Endothelial cell of umbilical vein (primary cell): ENCODE data around the gene DHDH. TPM values are rescaled to one million over a fixed set of nuclear protein-coding genes. Genes with fewer than 3 reads are reported as not detected.
"Not testable (repeated sequence)": the region's sequence is repeated elsewhere in the genome, so short reads cannot be mapped to it uniquely, and the experiment has no call there.

Source experiments
- BruUV-seq: library from RNA; stranded (reverse); fragments of 400-500 nt; replicated peaks from 2 replicates; lab custom pipeline; 2021; lab: Mats Ljungman, UMichigan
- CTCF ChIA-PET: fragments of 300-600, 350-600 bp; sonication (Branson Sonifier 250); formaldehyde crosslinking; loops from one replicate; lab custom pipeline; 2021; ENCODE audit warnings: antibody characterized with exemption, inconsistent platforms; lab: Charles Lee
- POLR2A ChIA-PET: fragments of 300-600, 350-600 bp; sonication (Branson Sonifier 250); formaldehyde crosslinking; loops from one replicate; lab custom pipeline; 2021; ENCODE audit warnings: antibody characterized with exemption, inconsistent platforms; lab: Charles Lee
- DNase-seq: peaks from one replicate; pipeline ENCODE4 v3.0.0-alpha.2; 2011; ENCODE audit warnings: low read depth, low spot score
- FAIRE-seq: peaks from 2 replicates; lab custom pipeline; 2011; peaks lifted over from hg19 to GRCh38; lab: Jason Lieb, UNC
- H2AFZ ChIP-seq: 2 replicates; pipeline ENCODE4 v1.6.0; 2012; ENCODE audit warnings: low read depth, low read length, control low read depth, inconsistent platforms
- H3K27ac ChIP-seq: 2 replicates; pipeline ENCODE4 v1.5.1; 2011; ENCODE audit warnings: low read depth, mild to moderate bottlenecking, control low read depth, low read length, moderate library complexity; ENCODE audit not compliant: insufficient read depth
- H3K27me3 ChIP-seq, 2 experiments: 2 replicates each; pipeline versions ENCODE4 v1.6.0 to v1.6.1; 2011; ENCODE audit warnings: low read length in 2 of 2, mixed read lengths in 1 of 2; ENCODE audit not compliant: control insufficient read depth in 2 of 2, insufficient read depth in 2 of 2
- H3K36me3 ChIP-seq, 2 experiments: 2 replicates in 1 of 2; 3 replicates in 1 of 2; pipeline ENCODE4 v1.5.1; 2011; ENCODE audit warnings: low read length in 2 of 2, mild to moderate bottlenecking in 1 of 2, moderate library complexity in 1 of 2; ENCODE audit not compliant: control insufficient read depth in 2 of 2, insufficient read depth in 2 of 2; ENCODE audit errors: extremely low read depth in 1 of 2
- H3K4me1 ChIP-seq: 3 replicates; pipeline ENCODE4 v1.5.1; 2011; ENCODE audit warnings: mild to moderate bottlenecking, low read length; ENCODE audit not compliant: control insufficient read depth, insufficient read depth; ENCODE audit errors: extremely low read depth
- H3K4me2 ChIP-seq: 2 replicates; pipeline ENCODE4 v1.6.1; 2011; ENCODE audit warnings: low read length, control low read depth, mixed read lengths; ENCODE audit not compliant: insufficient read depth
- H3K4me3 ChIP-seq, 3 experiments: fragments of 200-600 bp in 1 of 3; sonication (generic), shearing (Covaris generic) in 1 of 3; replicated peaks in 1 of 3; 2 replicates each; pipeline ENCODE4 v1.5.1; 2011 to 2016; ENCODE audit warnings: control low read depth in 3 of 3, low read length in 3 of 3, mild to moderate bottlenecking in 2 of 3, inconsistent platforms in 1 of 3, low read depth in 1 of 3, moderate library complexity in 1 of 3; ENCODE audit not compliant: insufficient read depth in 1 of 3
- H3K79me2 ChIP-seq: 2 replicates; pipeline ENCODE4 v1.6.0; 2012; ENCODE audit warnings: low read length, inconsistent platforms; ENCODE audit not compliant: control insufficient read depth, insufficient read depth
- H3K9ac ChIP-seq: replicated peaks from 2 replicates; pipeline ENCODE3; 2011; ENCODE audit warnings: low read length, control low read depth; ENCODE audit not compliant: insufficient read depth; ENCODE audit errors: extremely low read depth
- H3K9me1 ChIP-seq: replicated peaks from 3 replicates; pipeline ENCODE4 v1.6.0; 2011; ENCODE audit warnings: mild to moderate bottlenecking, low read length; ENCODE audit not compliant: control insufficient read depth, insufficient read depth; ENCODE audit errors: extremely low read depth
- H3K9me3 ChIP-seq: replicated peaks from 2 replicates; pipeline ENCODE4 v1.5.1; 2012; ENCODE audit warnings: low read length, inconsistent platforms; ENCODE audit not compliant: control insufficient read depth, insufficient read depth
- H4K20me1 ChIP-seq: replicated peaks from 2 replicates; pipeline ENCODE3; 2011; ENCODE audit warnings: mild to moderate bottlenecking, low read length; ENCODE audit not compliant: control insufficient read depth, insufficient read depth; ENCODE audit errors: extremely low read depth
- CTCF ChIP-seq, 2 donors: IDR thresholded peaks; 1 replicate in 1 of 2; 2 replicates in 1 of 2; pipeline ENCODE4 v1.5.1; 2011; ENCODE audit warnings: low read length in 2 of 2, mild to moderate bottlenecking in 2 of 2, moderate library complexity in 2 of 2, control low read depth in 1 of 2, inconsistent platforms in 1 of 2, low read depth in 1 of 2; ENCODE audit not compliant: insufficient read depth in 1 of 2; ENCODE audit errors: extremely low read depth in 1 of 2
- EZH2 ChIP-seq: IDR thresholded peaks from 2 replicates; pipeline ENCODE4 v1.6.1; 2012; ENCODE audit warnings: borderline replicate concordance, low read depth, mild to moderate bottlenecking, moderate library complexity, low read length, inconsistent platforms; ENCODE audit not compliant: severe bottlenecking
- FOS ChIP-seq: IDR thresholded peaks from 2 replicates; pipeline ENCODE4 v1.6.1; 2011; ENCODE audit warnings: mild to moderate bottlenecking, low read length, moderate library complexity, borderline replicate concordance; ENCODE audit not compliant: insufficient read depth
- GATA2 ChIP-seq: IDR thresholded peaks from 2 replicates; pipeline ENCODE4 v1.7.0; 2011; ENCODE audit warnings: low read depth, mild to moderate bottlenecking, moderate library complexity, mixed read lengths, low read length; ENCODE audit not compliant: insufficient read length, insufficient read depth
- JUN ChIP-seq: IDR thresholded peaks from 2 replicates; pipeline ENCODE4 v1.6.1; 2011; ENCODE audit warnings: borderline replicate concordance, low read depth; ENCODE audit not compliant: insufficient read length, insufficient read depth
- MAX ChIP-seq: IDR thresholded peaks from 2 replicates; pipeline ENCODE4 v1.6.1; 2011; ENCODE audit not compliant: insufficient read depth, insufficient read length
- MYC ChIP-seq: IDR thresholded peaks from one replicate; pipeline ENCODE4 v1.6.1; 2011; ENCODE audit warnings: mild to moderate bottlenecking, low read depth, low read length
- POLR2A ChIP-seq: IDR thresholded peaks from 2 replicates; pipeline ENCODE4 v1.6.1; 2012; ENCODE audit warnings: low read depth, mild to moderate bottlenecking, control low read depth, low read length
- POLR2AphosphoS5 ChIP-seq: IDR thresholded peaks from 2 replicates; pipeline ENCODE4 v1.6.1; 2012; ENCODE audit warnings: low read depth, mild to moderate bottlenecking, control low read depth, low read length, moderate library complexity; ENCODE audit not compliant: insufficient read depth
- dilution Hi-C: fragments of 300-500 bp; cut with MboI; formaldehyde crosslinking; loops from one replicate; pipeline ENCODE4 v1.15.0; 2019; ENCODE audit warnings: low sequenced_read_pairs; ENCODE audit not compliant: extremely low pct_ligation_motif_present
- intact Hi-C: fragments of 100-400 bp; cut with micrococcal nuclease; formaldehyde crosslinking; loops from one replicate; pipeline ENCODE4 v1.10.0; 2022
- polyA plus RNA-seq, 4 experiments: library from polyadenylated mRNA; depleted of rRNA in 3 of 4; stranded (reverse) in 3 of 4; unstranded in 1 of 4; fragments of >200 nt; gene quantifications; 2 replicates each; pipeline versions ENCODE4 v1.2.1 to v1.2.3, GENCODE V29; 2011 to 2012; ENCODE audit warnings: missing spikeins in 1 of 4
- total RNA-seq: library from RNA; stranded (reverse); gene quantifications from 2 replicates; pipeline ENCODE4 v1.2.3, GENCODE V29; 2021

DHDH gene
- total and polyA plus RNA-seq, 2 donors (not counting 3 experiments of a cell fraction or from before 2014, with no cell fraction given), result not detected

- CTCF ChIA-PET, result no interaction called here
- Histone ChIP-seq H3K79me2 (peaks cover under 1% of the 10 kb centered on the region), H3K27me3 (no peaks in the 10 kb centered on the region), H3K4me3 (no peak overlapping the region), H3K9ac (no peak overlapping the region), H3K9me3 (no peaks in the 10 kb centered on the region), H4K20me1 (no peaks in the 10 kb centered on the region), H3K4me2 (no peak overlapping the region), H2AFZ (no peak overlapping the region), H3K36me3 (peaks cover 4 to 26% of the 10 kb centered on the region in 2 experiments), H3K4me1 (peaks cover 3% of the 10 kb centered on the region), H3K27ac (no peak overlapping the region), H3K9me1 (no peaks in the 10 kb centered on the region)
- POLR2A ChIA-PET, result interaction anchor here (0.7 kb wide), 1 partner anchor 64 kb away, joined by 7 read pairs; no protein-coding TSS in a partner anchor
- no peak for TF ChIP-seq GATA2
- TF ChIP-seq MYC, result no peak
- TF ChIP-seq MAX, result no peak
- no peak for TF ChIP-seq FOS
- no peak for TF ChIP-seq JUN
- TF ChIP-seq EZH2, result no peak
- no peak for TF ChIP-seq POLR2AphosphoS5
- no peak for TF ChIP-seq POLR2A
- no peak for TF ChIP-seq CTCF (IDR thresholded peaks at IDR 0.05; ENCODE audit: extremely low read depth in 1 of 2, insufficient read depth in 1 of 2, low read depth in 1 of 2, low read length in 2 of 2)
- dilution Hi-C loops, result no loop called here
- DNase-seq, result no peak
- no TSS peak for BruUV-seq
- no peak for FAIRE-seq
- intact Hi-C loops, result no loop called here
These were observed 25.8 kb upstream of the DHDH start for GRCh38 chr19:48907671-48908070.

- intact Hi-C loops, H3K9ac ChIP-seq, dilution Hi-C loops, DNase-seq, BruUV-seq, H3K27me3 ChIP-seq, H2AFZ ChIP-seq, H3K9me3 ChIP-seq, H3K4me2 ChIP-seq, POLR2A ChIA-PET, H3K27ac ChIP-seq, H3K4me1 ChIP-seq, H3K4me3 ChIP-seq, H3K79me2 ChIP-seq, FAIRE-seq, H3K9me1 ChIP-seq, H4K20me1 ChIP-seq: not testable (repeated sequence)
- H3K36me3 ChIP-seq, result peaks cover 7 to 38% of the 10 kb centered on the region in 2 experiments
- CTCF ChIA-PET, result interaction anchor here (1.7 kb wide), 1 partner anchor 61 kb away, joined by 4 read pairs; no protein-coding TSS in a partner anchor
These were observed 23.9 kb upstream of the DHDH start for GRCh38 chr19:48909424-48910077.
